DND-41 (cell line): Measurements from ENCODE around the gene NCF4.

Experiments used
- CTCF ChIP-seq: IDR thresholded peaks from 2 replicates; pipeline ENCODE4 v1.5.1; 2012; ENCODE audit warnings: borderline replicate concordance, low read length, moderate library complexity, mild to moderate bottlenecking; ENCODE audit not compliant: poor library complexity, severe bottlenecking; ENCODE audit errors: extremely low read depth
- EZH2 ChIP-seq: IDR thresholded peaks from 3 replicates; pipeline ENCODE4 v1.6.1; 2012; ENCODE audit warnings: borderline replicate concordance, low read depth, mild to moderate bottlenecking, moderate library complexity, low read length, inconsistent platforms; ENCODE audit not compliant: severe bottlenecking

DNA sequence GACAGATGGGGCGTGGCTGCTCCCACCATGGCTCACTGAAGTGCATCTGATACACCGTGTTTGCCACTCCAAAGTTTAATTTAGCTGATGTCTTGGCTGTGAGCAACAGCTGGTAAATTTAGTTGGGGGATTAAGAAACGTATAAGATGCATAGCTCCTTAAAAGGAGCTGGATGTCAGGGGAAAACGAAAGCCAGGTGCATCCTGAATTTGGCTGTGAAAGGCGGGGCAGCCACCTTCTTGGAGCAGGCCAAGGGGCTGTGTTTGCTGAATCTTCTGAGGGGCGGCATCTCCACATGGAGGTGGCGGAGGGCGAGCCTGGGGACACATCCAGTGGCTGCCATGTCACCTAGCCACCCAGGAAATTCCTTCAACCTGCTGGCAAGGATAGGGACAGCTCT lies 20.7 kb upstream of the NCF4 start:
- TF ChIP-seq CTCF: no peak
- TF ChIP-seq EZH2: no peak
